Neuronal stem cell (in vitro differentiated cells): ENCODE results near the gene GCNT2. TPM values are rescaled to one million over a fixed set of nuclear protein-coding genes. Genes with fewer than 3 reads are reported as not detected.

Source experiments
- DNase-seq: peaks from one replicate; pipeline ENCODE4 v3.0.0-alpha.2; 2013; ENCODE audit warnings: low spot score
- H2AFZ ChIP-seq: one replicate; pipeline ENCODE4 v1.6.1; 2013; ENCODE audit warnings: mild to moderate bottlenecking, low read length, inconsistent platforms
- H2AK5ac ChIP-seq: 2 replicates; pipeline ENCODE4 v1.6.1; 2013; ENCODE audit warnings: low read depth, mild to moderate bottlenecking, inconsistent platforms, low read length, moderate library complexity, mixed read lengths
- H2BK120ac ChIP-seq: 2 replicates; pipeline ENCODE4 v1.6.1; 2013; ENCODE audit warnings: low read depth, mild to moderate bottlenecking, inconsistent platforms, low read length, moderate library complexity, mixed read lengths
- H2BK12ac ChIP-seq: one replicate; pipeline ENCODE4 v1.6.1; 2013; ENCODE audit warnings: low read length, inconsistent platforms
- H2BK15ac ChIP-seq: 2 replicates; pipeline ENCODE4 v1.6.1; 2013; ENCODE audit warnings: mild to moderate bottlenecking, low read length, inconsistent platforms, mixed read lengths
- H2BK5ac ChIP-seq: one replicate; pipeline ENCODE4 v1.6.1; 2013; ENCODE audit warnings: inconsistent platforms, mild to moderate bottlenecking, low read length, moderate library complexity
- H3K14ac ChIP-seq: one replicate; pipeline ENCODE4 v1.6.1; 2013; ENCODE audit warnings: low read length, inconsistent platforms
- H3K18ac ChIP-seq: 2 replicates; pipeline ENCODE4 v1.6.1; 2013; ENCODE audit warnings: low read length, inconsistent platforms
- H3K23ac ChIP-seq: 2 replicates; pipeline ENCODE4 v1.6.1; 2013; ENCODE audit warnings: low read depth, mild to moderate bottlenecking, mixed read lengths, low read length, inconsistent platforms; ENCODE audit not compliant: poor library complexity
- H3K27ac ChIP-seq: replicated peaks from 3 replicates; pipeline ENCODE4 v1.5.1; 2013; ENCODE audit warnings: low read length, inconsistent platforms
- H3K27me3 ChIP-seq, 3 experiments: 2 replicates each; pipeline ENCODE4 v1.6.1; 2013; ENCODE audit warnings: low read length in 3 of 3, mild to moderate bottlenecking in 2 of 3, inconsistent platforms in 1 of 3, low read depth in 1 of 3, mixed read lengths in 1 of 3, moderate library complexity in 1 of 3; ENCODE audit not compliant: control insufficient read depth in 3 of 3, insufficient read depth in 3 of 3
- H3K36me3 ChIP-seq, 2 donors: replicated peaks in 1 of 2; 2 replicates each; pipeline ENCODE4 v1.6.1; 2013; ENCODE audit warnings: low read length in 2 of 2; ENCODE audit not compliant: control insufficient read depth in 2 of 2, insufficient read depth in 2 of 2
- H3K4ac ChIP-seq: 2 replicates; pipeline ENCODE4 v1.6.1; 2013; ENCODE audit warnings: inconsistent platforms, mild to moderate bottlenecking, low read length, moderate library complexity
- H3K4me1 ChIP-seq, 2 donors: 1 replicate in 1 of 2; 2 replicates in 1 of 2; pipeline ENCODE4 v1.6.1; 2013; ENCODE audit warnings: low read length in 2 of 2, low read depth in 1 of 2; ENCODE audit not compliant: control insufficient read depth in 2 of 2, insufficient read depth in 1 of 2
- H3K4me2 ChIP-seq: one replicate; pipeline ENCODE4 v1.6.1; 2013; ENCODE audit warnings: mild to moderate bottlenecking, low read length, inconsistent platforms; ENCODE audit not compliant: insufficient read depth, poor library complexity, severe bottlenecking
- H3K4me3 ChIP-seq, 2 donors: 2 replicates each; pipeline ENCODE4 v1.5.1; 2013; ENCODE audit warnings: low read length in 2 of 2, mild to moderate bottlenecking in 2 of 2, inconsistent platforms in 1 of 2, moderate library complexity in 1 of 2
- H3K79me1 ChIP-seq: one replicate; pipeline ENCODE4 v1.6.1; 2013; ENCODE audit warnings: low read depth, mild to moderate bottlenecking, inconsistent platforms, low read length, moderate library complexity
- H3K9ac ChIP-seq: one replicate; pipeline ENCODE4 v1.6.1; 2013; ENCODE audit warnings: mild to moderate bottlenecking, low read depth, low read length, inconsistent platforms; ENCODE audit not compliant: poor library complexity
- H3K9me3 ChIP-seq, 2 donors: replicated peaks in 1 of 2; 2 replicates each; pipeline versions ENCODE3 to v1.6.1; 2013; ENCODE audit warnings: low read length in 2 of 2, mild to moderate bottlenecking in 2 of 2, inconsistent platforms in 1 of 2, low read depth in 1 of 2, mixed read lengths in 1 of 2, moderate library complexity in 1 of 2; ENCODE audit not compliant: control insufficient read depth in 2 of 2, insufficient read depth in 1 of 2
- H4K8ac ChIP-seq: one replicate; pipeline ENCODE4 v1.6.1; 2013; ENCODE audit warnings: low read depth, mild to moderate bottlenecking, inconsistent platforms, low read length, moderate library complexity
- H4K91ac ChIP-seq: one replicate; pipeline ENCODE4 v1.6.1; 2013; ENCODE audit warnings: low read length, low read depth, mild to moderate bottlenecking, inconsistent platforms; ENCODE audit not compliant: poor library complexity
- WGBS, 2 donors: extraction: QIAGEN DNeasy Blood & Tissue Kit; methylation state at CpG; one replicate each; pipeline ENCODE4 v1.1.7; 2013; ENCODE audit warnings: missing lambda C conversion rate in 2 of 2, mixed read lengths in 1 of 2; ENCODE audit not compliant: insufficient read length in 2 of 2, insufficient replicate concordance in 1 of 2; ENCODE audit errors: extremely low coverage in 2 of 2; 5-methylcytosine and 5-hydroxymethylcytosine counted together
- polyA plus RNA-seq, 2 experiments: library from polyadenylated mRNA; stranded (reverse); fragments of 200-250 nt; gene quantifications; one replicate each; pipeline ENCODE4 v1.2.3, GENCODE V29; 2013

Gene GCNT2
- 20.2 TPM for polyA plus RNA-seq (2013, experiment 1 of 2)
- 20.7 TPM for polyA plus RNA-seq (2013, experiment 2 of 2)

DNA sequence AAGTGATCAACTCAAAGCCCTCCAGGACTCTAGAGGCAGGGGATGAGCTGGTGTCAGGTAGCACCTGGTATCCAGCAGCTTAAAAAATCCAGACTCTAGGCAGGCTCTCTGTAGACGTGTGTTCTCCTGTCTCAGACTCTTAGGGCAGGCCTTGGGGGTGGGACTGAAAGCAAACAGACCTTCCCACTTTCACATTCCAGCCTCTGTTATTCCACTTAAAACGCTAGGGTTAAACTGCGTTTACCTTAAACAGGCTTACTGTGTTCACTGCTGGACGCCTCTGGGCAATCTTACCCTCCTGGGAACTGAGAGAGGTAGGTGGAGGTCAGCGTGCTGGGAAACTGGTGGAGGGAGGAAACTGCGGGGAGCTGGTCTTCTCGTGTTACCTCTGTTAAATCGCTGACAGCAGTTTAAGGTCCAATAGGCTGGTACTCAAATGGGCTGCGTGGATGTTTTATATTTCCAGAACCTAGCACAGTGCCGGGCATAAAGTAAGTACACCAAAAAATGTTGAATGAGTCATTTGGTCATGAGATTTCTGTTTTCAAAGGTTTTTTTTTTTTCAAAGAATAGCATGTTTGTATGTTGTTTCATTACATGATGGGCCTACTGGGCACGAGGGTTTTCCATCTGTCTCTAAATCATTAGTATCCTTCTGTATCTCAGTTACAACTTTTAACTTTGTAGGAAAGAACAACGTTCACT is at the start of gene GCNT2:
TSS of gene GCNT2 (plus strand) at position 248 of the 705 bp plus-strand sequence. CDS start 7,561 bp downstream, outside the sequence.
- no peak within 1 kb of the TSS for H3K23ac ChIP-seq
- no peak within 1 kb of the TSS for H2AK5ac ChIP-seq
- no peak within 1 kb of the TSS for H3K18ac ChIP-seq
- H3K36me3 ChIP-seq = no peaks in the 10 kb centered on the region
- H3K4me2 ChIP-seq = no peak within 1 kb of the TSS
- no CpG with 5 or more reads among the region's 12 CpGs for WGBS, 2 donors
- no peaks in the 10 kb centered on the region for H3K27me3 ChIP-seq
- no peak within 1 kb of the TSS for H3K9ac ChIP-seq
- H2BK5ac ChIP-seq = no peak within 1 kb of the TSS
- DNase-seq = no peak
- no peak within 1 kb of the TSS for H2BK120ac ChIP-seq
- no peaks in the 10 kb centered on the region for H3K79me1 ChIP-seq
- peak within 1 kb of the TSS; percentile 10 for H3K27ac ChIP-seq
- H3K4me3 ChIP-seq = no peak within 1 kb of the TSS
- H3K4me1 ChIP-seq = peaks cover 3 to 8% of the 10 kb centered on the region in 2 donors
- peak within 1 kb of the TSS; percentile 92 for H2AFZ ChIP-seq
- no peak within 1 kb of the TSS for H4K91ac ChIP-seq
- H2BK12ac ChIP-seq = no peak within 1 kb of the TSS
- no peak within 1 kb of the TSS for H4K8ac ChIP-seq
- no peaks in the 10 kb centered on the region for H3K9me3 ChIP-seq
- no peak within 1 kb of the TSS for H2BK15ac ChIP-seq
- no peak within 1 kb of the TSS for H3K4ac ChIP-seq
- no peak within 1 kb of the TSS for H3K14ac ChIP-seq

DNA sequence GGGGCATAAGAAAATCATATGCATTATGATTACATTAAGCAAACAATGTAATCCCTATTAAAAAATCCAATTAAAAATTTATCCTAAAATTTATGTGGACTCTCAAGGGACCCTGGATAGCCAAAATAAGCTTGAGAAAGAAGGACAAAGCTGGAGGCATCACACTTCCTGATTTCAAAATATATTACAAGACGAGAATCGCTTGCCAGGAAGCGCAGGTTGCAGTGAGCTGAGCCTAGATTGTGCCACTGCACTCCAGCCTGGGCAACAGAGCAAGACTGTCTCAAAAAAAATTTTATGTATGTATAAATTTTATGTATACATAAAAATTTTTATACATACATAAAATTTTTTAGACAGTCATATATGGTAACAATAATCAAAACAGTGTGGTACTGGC is 48.5 kb upstream of the GCNT2 start:
- Histone ChIP-seq H2BK120ac (no peak overlapping the region), H2BK5ac (no peak overlapping the region), H3K9me3 (peaks cover 0 to 3% of the 10 kb centered on the region in 2 donors), H2AK5ac (no peak overlapping the region), H3K4me1 (no peaks in the 10 kb centered on the region), H4K8ac (no peak overlapping the region), H3K23ac (no peak overlapping the region), H2BK12ac (no peak overlapping the region), H3K9ac (no peak overlapping the region), H3K27ac (no peak overlapping the region), H2BK15ac (no peak overlapping the region), H3K18ac (no peak overlapping the region), H3K14ac (no peak overlapping the region), H2AFZ (no peak overlapping the region), H3K4ac (no peak overlapping the region), H3K4me2 (no peak overlapping the region), H3K4me3 (no peak overlapping the region), H4K91ac (no peak overlapping the region), H3K36me3 (no peaks in the 10 kb centered on the region), H3K79me1 (no peaks in the 10 kb centered on the region), H3K27me3 (no peaks in the 10 kb centered on the region)
- WGBS, 2 donors = no CpG with 5 or more reads among the region's 3 CpGs
- DNase-seq = no peak

DNA sequence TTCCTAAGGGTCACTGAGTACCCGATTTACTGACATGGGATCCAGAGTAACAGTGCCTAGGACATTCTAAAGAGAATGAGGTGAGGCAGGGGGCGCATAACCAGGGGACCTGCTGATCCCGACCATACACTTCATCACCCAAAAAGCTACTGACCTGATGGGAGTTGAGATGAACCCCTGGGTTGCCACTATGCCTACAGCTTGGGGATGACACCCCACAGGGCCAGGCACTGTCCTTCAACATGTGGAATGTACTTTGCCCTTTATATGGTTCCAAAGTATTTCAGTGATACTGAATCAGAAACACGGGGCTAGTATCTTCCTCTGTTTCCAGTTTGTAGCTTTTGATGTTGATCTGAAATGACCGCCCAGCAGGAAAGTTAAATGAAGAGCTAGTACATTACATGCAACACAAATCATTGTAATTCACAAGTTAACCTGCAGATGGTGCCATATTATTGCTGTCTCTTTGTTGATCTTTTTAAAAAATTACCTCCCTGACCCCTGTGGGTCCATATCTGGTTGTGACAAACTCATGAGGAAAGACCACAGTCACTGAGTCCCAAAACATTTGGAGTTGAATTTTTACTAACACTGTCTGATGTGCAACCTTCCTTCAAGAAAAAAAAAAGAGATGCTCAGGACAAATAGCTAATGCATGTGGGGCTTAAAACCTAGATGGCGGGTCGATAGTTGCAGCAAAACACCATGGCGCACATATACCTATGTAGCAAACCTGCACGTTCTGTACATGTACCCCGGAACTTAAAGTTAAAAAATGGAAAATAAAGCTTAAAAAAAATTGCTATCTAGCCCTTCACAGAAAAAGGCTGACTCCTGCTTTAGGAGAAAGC is 42.7 kb upstream of the GCNT2 start:
- no CpG with 5 or more reads among the region's 10 CpGs for WGBS, 2 donors
- Histone ChIP-seq H4K8ac (no peak overlapping the region), H3K27me3 (no peaks in the 10 kb centered on the region), H3K14ac (no peak overlapping the region), H3K18ac (no peak overlapping the region), H2BK120ac (no peak overlapping the region), H3K4me1 (no peaks in the 10 kb centered on the region), H2BK12ac (no peak overlapping the region), H3K4me3 (no peak overlapping the region), H4K91ac (no peak overlapping the region), H3K27ac (no peak overlapping the region), H2BK5ac (no peak overlapping the region), H2BK15ac (no peak overlapping the region), H3K9me3 (peaks cover 2 to 3% of the 10 kb centered on the region in 2 donors), H3K36me3 (no peaks in the 10 kb centered on the region), H3K9ac (no peak overlapping the region), H3K23ac (no peak overlapping the region), H3K4ac (no peak overlapping the region), H3K79me1 (no peaks in the 10 kb centered on the region), H3K4me2 (no peak overlapping the region), H2AFZ (no peak overlapping the region), H2AK5ac (no peak overlapping the region)
- peak; percentile 50 for DNase-seq
